Heart right ventricle (tissue), 16 donors: ENCODE results near the gene NRXN2. TPM values are rescaled to one million over a fixed set of nuclear protein-coding genes. Genes with fewer than 3 reads are reported as not detected.

ENCODE experiments used
- ATAC-seq, 8 donors: fragments of 200-7000 bp; cut with Tn5 transposase; one replicate each; pipeline ENCODE4 v1.9.1; 2020; ENCODE audit warnings: mild to moderate bottlenecking in 8 of 8, moderate library complexity in 8 of 8, moderate number of reproducible peaks in 1 of 8
- DNase-seq, 2 donors: peaks; one replicate each; pipeline ENCODE4 v3.0.0-alpha.2; 2020
- H3K27ac ChIP-seq, 10 donors: fragments of 200-600 bp; sonication (generic) in 2 of 10; one replicate each; pipeline versions ENCODE4 v1.5.0 to v1.8.0; 2020 to 2022; ENCODE audit warnings: mild to moderate bottlenecking in 3 of 10
- H3K27me3 ChIP-seq, 7 donors: fragments of 200-600 bp; one replicate each; pipeline ENCODE4 v1.8.0; 2021 to 2022; ENCODE audit warnings: mild to moderate bottlenecking in 2 of 7
- H3K36me3 ChIP-seq, 9 donors: fragments of 200-600 bp; sonication (generic) in 1 of 9; one replicate each; pipeline versions ENCODE4 v1.5.0 to v1.8.0; 2020 to 2022; ENCODE audit warnings: mild to moderate bottlenecking in 2 of 9
- H3K4me1 ChIP-seq, 9 donors: fragments of 200-600 bp; sonication (generic) in 1 of 9; one replicate each; pipeline versions ENCODE4 v1.5.0 to v1.8.0; 2020 to 2022; ENCODE audit warnings: mild to moderate bottlenecking in 4 of 9
- H3K4me3 ChIP-seq, 10 donors: fragments of 200-600 bp; sonication (generic) in 2 of 10; one replicate each; pipeline versions ENCODE4 v1.5.0 to v1.8.0; 2020 to 2022; ENCODE audit warnings: mild to moderate bottlenecking in 7 of 10, moderate library complexity in 2 of 10
- H3K9me3 ChIP-seq, 11 donors: fragments of 200-600 bp in 10 of 11; sonication (generic) in 2 of 11; one replicate each; pipeline versions ENCODE4 v1.5.0 to v1.8.0; 2013 to 2022; ENCODE audit warnings: mild to moderate bottlenecking in 2 of 11, control low read depth in 1 of 11, moderate library complexity in 1 of 11
- WGBS, 2 donors: extraction: QIAGEN DNeasy Blood & Tissue Kit; methylation state at CpG; one replicate each; pipeline ENCODE4 v1.1.7; 2013; ENCODE audit warnings: inconsistent platforms in 1 of 2; 5-methylcytosine and 5-hydroxymethylcytosine counted together
- intact Hi-C, 10 donors: fragments of 100-400 bp; cut with DNase I; formaldehyde crosslinking; loops; one replicate each; pipeline versions ENCODE4 v1.11.1 to v1.14.2; 2022
- polyA plus RNA-seq, 2 donors: library from polyadenylated mRNA; stranded (reverse); fragments of 200-250 nt; gene quantifications; one replicate each; pipeline ENCODE4 v1.2.3, GENCODE V29; 2013
- total RNA-seq, 10 donors: library from RNA; stranded (reverse); fragmentation: NEBNext Ultra II Directional in 3 of 10; extraction: Animal tissue kit (Norgen Biotek cat#: 25700) in 3 of 10; gene quantifications; one replicate each; pipeline versions ENCODE4 v1.2.1 to v1.2.4, GENCODE V29; 2021 to 2023
- TF ChIP-seq, protein P1 (sequence below), 9 donors: fragments of 200-600 bp; sonication (generic) in 2 of 9; IDR thresholded peaks; one replicate each; pipeline versions ENCODE4 v1.5.0 to v1.8.0; 2021 to 2022; ENCODE audit warnings: antibody characterized with exemption in 9 of 9, mild to moderate bottlenecking in 5 of 9, moderate library complexity in 1 of 9
- donor health status: Arrhythmogenic right ventricular cardiomyopathy.
- donor health status: ischemic (EF 13 %, LVEDD 7.1; RV severe dilation, severe dysfunction).
- donor health status: healthy with polysubstance abuse.
- donor health status: DM: no; HTN: yes; CAD: no.
- donor health status: DM: no; HTN: no; CAD: no.
- donor health status: ischemic (EF 25% LVEDD 6.9; RV normal size, moderate dysfunction).
- donor health status: ischemic (EF 25% LVEDD 5.7; RV mildly dilated, moderate dysfunction).
- donor health status: healthy.
- donor health status: DM: yes; HTN: yes; CAD: no.
- donor health status: Ischemic cardiomyopathy.
- donor health status: ischemic (EF 35%, LVEDD 5.7; RV mildly dilated, moderate dysfunction).
- donor health status: nonischemic (EF 11% LVEDD 7.7; RV severe dilation, severe dysfunction).
- donor health status: DM: yes; HTN: yes; CAD: no.
- donor health status: PGD.
- donor health status: ischemic (EF 29% LVEDD 5.4; RV normal size, mild dysfunction).
- donor health status: nonischemic (EF 23%, LVEDD 6.1; RV moderate dilation, normal function).

NRXN2 gene
- total and polyA plus RNA-seq, 12 donors = 0.45 to 5.5 (median 1.4) TPM

DNA sequence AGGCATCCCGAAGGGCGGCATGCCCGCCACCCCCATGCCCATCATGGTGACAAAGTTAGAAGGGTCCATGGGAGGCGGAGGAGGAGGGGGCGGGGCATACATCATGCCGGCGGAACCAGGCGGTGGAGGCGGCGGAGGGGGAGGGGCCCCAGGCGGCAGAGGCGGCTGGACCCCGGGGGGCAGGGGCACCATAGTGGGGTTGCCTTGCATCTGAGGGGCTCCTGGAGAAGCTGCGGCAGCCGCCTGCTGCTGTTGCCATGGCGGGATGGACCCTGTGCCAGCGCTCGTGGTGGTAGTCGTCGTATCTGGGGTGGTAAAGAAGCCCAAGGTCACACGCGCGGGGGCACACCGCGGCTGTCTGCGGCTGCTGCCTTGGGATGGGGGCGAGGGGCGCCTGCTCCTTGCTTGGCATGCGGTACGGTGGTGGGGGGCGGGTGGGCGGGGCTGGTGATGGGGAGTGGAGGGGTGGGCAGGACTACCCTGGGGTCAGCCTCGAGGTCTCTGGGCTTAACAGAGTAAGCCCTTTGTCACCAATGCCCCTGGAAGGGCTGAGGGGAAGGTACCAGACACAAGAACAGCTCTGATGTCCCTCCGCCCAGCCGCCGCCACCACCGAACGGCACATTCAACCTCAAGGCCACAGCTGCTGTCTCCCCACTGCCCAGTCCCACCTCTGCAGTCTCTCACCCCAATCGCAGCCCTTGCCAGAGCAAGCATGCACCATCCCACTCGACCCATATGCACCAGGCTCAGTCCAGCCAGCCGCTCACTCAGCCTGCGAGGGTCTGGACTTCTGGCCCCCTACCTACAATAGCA is 43.1 kb upstream of the NRXN2 start:
- no peak overlapping the region for H3K4me3 ChIP-seq
- H3K36me3 ChIP-seq = peaks cover 13 to 96% (median 74%) of the 10 kb centered on the region in 9 donors
- intact Hi-C loops = no loop called here
- DNase-seq (no peak), ATAC-seq (peak in 1 of 8 donors; percentile 8)
- peaks cover 25 to 71% (median 53%) of the 10 kb centered on the region in 9 donors for H3K4me1 ChIP-seq
- H3K27me3 ChIP-seq = no peaks in the 10 kb centered on the region
- TF ChIP-seq, protein P1, sequence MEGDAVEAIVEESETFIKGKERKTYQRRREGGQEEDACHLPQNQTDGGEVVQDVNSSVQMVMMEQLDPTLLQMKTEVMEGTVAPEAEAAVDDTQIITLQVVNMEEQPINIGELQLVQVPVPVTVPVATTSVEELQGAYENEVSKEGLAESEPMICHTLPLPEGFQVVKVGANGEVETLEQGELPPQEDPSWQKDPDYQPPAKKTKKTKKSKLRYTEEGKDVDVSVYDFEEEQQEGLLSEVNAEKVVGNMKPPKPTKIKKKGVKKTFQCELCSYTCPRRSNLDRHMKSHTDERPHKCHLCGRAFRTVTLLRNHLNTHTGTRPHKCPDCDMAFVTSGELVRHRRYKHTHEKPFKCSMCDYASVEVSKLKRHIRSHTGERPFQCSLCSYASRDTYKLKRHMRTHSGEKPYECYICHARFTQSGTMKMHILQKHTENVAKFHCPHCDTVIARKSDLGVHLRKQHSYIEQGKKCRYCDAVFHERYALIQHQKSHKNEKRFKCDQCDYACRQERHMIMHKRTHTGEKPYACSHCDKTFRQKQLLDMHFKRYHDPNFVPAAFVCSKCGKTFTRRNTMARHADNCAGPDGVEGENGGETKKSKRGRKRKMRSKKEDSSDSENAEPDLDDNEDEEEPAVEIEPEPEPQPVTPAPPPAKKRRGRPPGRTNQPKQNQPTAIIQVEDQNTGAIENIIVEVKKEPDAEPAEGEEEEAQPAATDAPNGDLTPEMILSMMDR (IDR thresholded peaks at IDR 0.05) = no peak
- no peaks in the 10 kb centered on the region for H3K9me3 ChIP-seq
- 86 to 90% methylated on average over 42 of the region's 42 CpGs for WGBS, 2 donors
- no peak overlapping the region for H3K27ac ChIP-seq

DNA sequence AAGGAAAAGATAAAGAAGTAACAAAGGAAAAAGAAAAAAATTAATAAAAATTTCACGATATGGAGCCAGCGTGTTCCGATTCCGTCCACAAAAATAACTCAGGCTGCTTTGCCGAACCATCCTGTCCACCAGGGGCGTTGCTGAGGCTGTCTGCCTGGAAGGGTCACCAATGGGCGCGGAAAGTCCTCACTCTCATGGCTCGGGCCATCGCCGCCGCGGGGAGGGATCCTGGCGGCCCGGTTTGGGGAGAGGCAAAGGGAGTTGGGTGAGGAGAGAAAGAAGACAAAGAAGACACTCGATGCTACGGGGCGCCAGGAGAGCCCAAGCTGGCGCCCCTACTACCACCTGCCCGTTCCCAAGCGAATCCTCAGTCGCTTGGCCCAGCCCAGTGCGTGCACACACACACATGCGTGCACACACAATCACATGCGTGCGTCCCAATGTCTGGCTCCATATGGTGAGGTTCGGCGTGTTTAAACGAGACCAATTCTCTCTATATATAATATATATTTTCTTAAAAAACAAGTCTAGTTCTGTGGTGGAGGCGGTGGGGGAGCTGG is 42.4 kb upstream of the NRXN2 start:
- Histone ChIP-seq H3K9me3 (no peaks in the 10 kb centered on the region), H3K27me3 (no peaks in the 10 kb centered on the region), H3K36me3 (peaks cover 13 to 89% (median 67%) of the 10 kb centered on the region in 9 donors), H3K4me3 (no peak overlapping the region), H3K4me1 (peaks cover 26 to 78% (median 60%) of the 10 kb centered on the region in 9 donors), H3K27ac (peak overlapping the region in 3 of 10 donors; percentile 71 to 78 (median 77))
- ATAC-seq (no peak), DNase-seq (no peak)
- WGBS, 2 donors = 85 to 86% methylated on average over 30 of the region's 30 CpGs
- intact Hi-C loops = no loop called here
- TF ChIP-seq, protein P1 (IDR thresholded peaks at IDR 0.05) = peak in 4 of 9 donors; percentile 21 to 32 (median 28)

DNA sequence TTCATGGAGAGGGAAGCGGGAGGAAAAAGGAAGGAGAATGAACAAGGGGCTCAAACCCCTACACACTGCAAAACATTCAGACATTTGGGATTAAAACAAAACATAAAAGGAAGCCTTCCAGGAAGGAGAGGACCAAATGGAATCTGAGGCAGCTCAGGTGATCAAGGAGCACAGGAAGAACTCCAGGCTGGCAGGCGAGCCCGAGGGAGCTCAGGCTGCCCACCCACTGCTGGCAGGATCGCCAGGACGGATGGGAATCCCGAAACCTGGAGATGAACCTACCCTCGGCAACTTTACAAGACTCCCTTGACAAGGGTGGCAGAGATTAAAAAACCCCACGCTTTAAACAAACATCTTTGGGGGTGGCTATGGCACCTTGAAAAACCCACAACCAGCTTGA is 41.8 kb upstream of the NRXN2 start:
- no peak for DNase-seq

More for the DNA sequence above, 41.8 kb upstream of the NRXN2 start:
- no peaks in the 10 kb centered on the region for H3K9me3 ChIP-seq
- H3K27me3 ChIP-seq = no peaks in the 10 kb centered on the region
- WGBS, 2 donors = 72 to 77% methylated on average over 8 of the region's 8 CpGs
- intact Hi-C loops = loop anchor here in 1 of 10 donors (1.0 kb wide), 1 partner anchor 13 kb away; no protein-coding TSS in a partner anchor
- H3K27ac ChIP-seq = peak overlapping the region in 8 of 10 donors; percentile 65 to 87 (median 78)
- ATAC-seq = no peak
- TF ChIP-seq, protein P1 (IDR thresholded peaks at IDR 0.05) = no peak
- peaks cover 30 to 84% (median 66%) of the 10 kb centered on the region in 9 donors for H3K4me1 ChIP-seq
- H3K4me3 ChIP-seq = no peak overlapping the region
- H3K36me3 ChIP-seq = peaks cover 13 to 83% (median 61%) of the 10 kb centered on the region in 9 donors
